HG03025 (cell line): Measurements from ENCODE around the gene CCDC183.
"Not testable (repeated sequence)": the region's sequence is repeated elsewhere in the genome, so short reads cannot be mapped to it uniquely, and the experiment has no call there.

Experiments used
- ATAC-seq: cut with Tn5 transposase; IDR thresholded peaks from one replicate; pipeline ENCODE4 v1.9.1; 2021; ENCODE audit warnings: mild to moderate bottlenecking, moderate library complexity; ENCODE audit not compliant: unreplicated experiment, low FRiP score

The CCDC183 gene

GRCh38 chr9:136760424-136760823 is 35.7 kb upstream of the CCDC183 start:
- no peak for ATAC-seq

- not testable (repeated sequence) for ATAC-seq
Observed at GRCh38 chr9:136760834-136761544, 35.1 kb upstream of the CCDC183 start.

- no peak for ATAC-seq
Observed at GRCh38 chr9:136761545-136761981, 34.6 kb upstream of the CCDC183 start.

- ATAC-seq, result no peak
Observed at GRCh38 chr9:136762221-136762691, 33.9 kb upstream of the CCDC183 start.

GRCh38 chr9:136762915-136763648 is 33.1 kb upstream of the CCDC183 start:
- no peak for ATAC-seq

GRCh38 chr9:136763649-136764035 is 32.5 kb upstream of the CCDC183 start:
- ATAC-seq, result no peak

GRCh38 chr9:136764301-136764891 is 31.7 kb upstream of the CCDC183 start, which contains the start of gene LCN15:
Gene LCN15 (minus strand): TSS chr9:136764518. CDS start chr9:136764488, 30 bp downstream.
- no peak for ATAC-seq

- no peak for ATAC-seq
Observed at GRCh38 chr9:136765041-136765440, 31.1 kb upstream of the CCDC183 start.

- peak; percentile 49 for ATAC-seq
Observed at GRCh38 chr9:136765745-136766409, 30.3 kb upstream of the CCDC183 start.

GRCh38 chr9:136766410-136767120 is 29.6 kb upstream of the CCDC183 start:
- ATAC-seq, result not testable (repeated sequence)

- ATAC-seq, result no peak
Observed at GRCh38 chr9:136769710-136770191, 26.4 kb upstream of the CCDC183 start.

- ATAC-seq, result no peak
Observed at GRCh38 chr9:136771907-136772415, 24.2 kb upstream of the CCDC183 start.

- ATAC-seq, result no peak
Observed at GRCh38 chr9:136773386-136774044, 22.6 kb upstream of the CCDC183 start.

- ATAC-seq, result no peak
Observed at GRCh38 chr9:136774416-136775045, 21.6 kb upstream of the CCDC183 start.

GRCh38 chr9:136775191-136775590 is 20.9 kb upstream of the CCDC183 start:
- no peak for ATAC-seq

GRCh38 chr9:136776947-136777346 is 19.2 kb upstream of the CCDC183 start:
- ATAC-seq, result no peak

- ATAC-seq, result no peak
Observed at GRCh38 chr9:136777359-136777758, 18.8 kb upstream of the CCDC183 start.

- no peak for ATAC-seq
Observed at GRCh38 chr9:136779808-136780207, 16.3 kb upstream of the CCDC183 start.

GRCh38 chr9:136782452-136782851 is 13.7 kb upstream of the CCDC183 start:
- ATAC-seq, result no peak
